ENCODE data around the gene SPATA6.
"Not testable (repeated sequence)": the region's sequence is repeated elsewhere in the genome, so short reads cannot be mapped to it uniquely, and the experiment has no call there.

Gene SPATA6

GRCh38 chr1:48462716-48463302 lies 9.2 kb downstream of the SPATA6 start:
- DNase-seq (ENCODE audit: low spot score) = no peak

- DNase-seq (ENCODE audit: low spot score) = no peak
Observed at GRCh38 chr1:48450505-48450904, 21.5 kb downstream of the SPATA6 start.

GRCh38 chr1:48448932-48449331 lies 23.1 kb downstream of the SPATA6 start:
- DNase-seq (ENCODE audit: low spot score) = no peak

- not testable (repeated sequence) for DNase-seq (ENCODE audit: low spot score)
Observed at GRCh38 chr1:48444186-48444585, 27.8 kb downstream of the SPATA6 start.

GRCh38 chr1:48442864-48443619 lies 29.0 kb downstream of the SPATA6 start:
- no peak for DNase-seq (ENCODE audit: low spot score)

GRCh38 chr1:48440786-48441185 lies 31.2 kb downstream of the SPATA6 start:
- DNase-seq (ENCODE audit: low spot score) = not testable (repeated sequence)

GRCh38 chr1:48439380-48439779 lies 32.6 kb downstream of the SPATA6 start:
- no peak for DNase-seq (ENCODE audit: low spot score)

- not testable (repeated sequence) for DNase-seq (ENCODE audit: low spot score)
Observed at GRCh38 chr1:48437379-48437778, 34.6 kb downstream of the SPATA6 start.

GRCh38 chr1:48435312-48436002 lies 36.5 kb downstream of the SPATA6 start:
- not testable (repeated sequence) for DNase-seq (ENCODE audit: low spot score)

GRCh38 chr1:48430832-48431231 lies 41.2 kb downstream of the SPATA6 start:
- no peak for DNase-seq (ENCODE audit: low spot score)

GRCh38 chr1:48422009-48422408 lies 50.0 kb downstream of the SPATA6 start:
- no peak for DNase-seq (ENCODE audit: low spot score)

GRCh38 chr1:48418742-48419141 lies 53.3 kb downstream of the SPATA6 start:
- no peak for DNase-seq (ENCODE audit: low spot score)

GRCh38 chr1:48415050-48415449 lies 57.0 kb downstream of the SPATA6 start:
- no peak for DNase-seq (ENCODE audit: low spot score)

GRCh38 chr1:48414264-48414663 lies 57.7 kb downstream of the SPATA6 start:
- DNase-seq (ENCODE audit: low spot score) = no peak

- DNase-seq (ENCODE audit: low spot score) = no peak
Observed at GRCh38 chr1:48405940-48406339, 66.1 kb downstream of the SPATA6 start.

- DNase-seq (ENCODE audit: low spot score) = peak; percentile 2
Observed at GRCh38 chr1:48405400-48405799, 66.6 kb downstream of the SPATA6 start.

GRCh38 chr1:48402599-48402998 lies 69.4 kb downstream of the SPATA6 start:
- DNase-seq (ENCODE audit: low spot score) = no peak

- no peak for DNase-seq (ENCODE audit: low spot score)
Observed at GRCh38 chr1:48396208-48396607, 75.8 kb downstream of the SPATA6 start.

GRCh38 chr1:48391926-48392325 lies 80.1 kb downstream of the SPATA6 start:
- no peak for DNase-seq (ENCODE audit: low spot score)

- no peak for DNase-seq (ENCODE audit: low spot score)
Observed at GRCh38 chr1:48387409-48387808, 84.6 kb downstream of the SPATA6 start.

GRCh38 chr1:48374785-48375184 lies 97.2 kb downstream of the SPATA6 start:
- DNase-seq (ENCODE audit: low spot score) = no peak

GRCh38 chr1:48371598-48371997 lies 100.4 kb downstream of the SPATA6 start:
- no peak for DNase-seq (ENCODE audit: low spot score)

- no peak for DNase-seq (ENCODE audit: low spot score)
Observed at GRCh38 chr1:48362901-48363300, 109.1 kb downstream of the SPATA6 start.
